KMS-11 (cell line): ENCODE measurements around the gene SORCS1.

ENCODE experiments used
- H2AFZ ChIP-seq: fragments of 200-600 bp; sonication (generic); 2 replicates; pipeline ENCODE4 v1.6.1; 2016; ENCODE audit warnings: antibody characterized with exemption, mixed run types, low read depth
- H3K27ac ChIP-seq: fragments of 200-600 bp; sonication (generic); 2 replicates; pipeline ENCODE4 v1.6.1; 2016; ENCODE audit warnings: mild to moderate bottlenecking, mixed run types
- H3K27me3 ChIP-seq: fragments of 200-600 bp; sonication (generic); 2 replicates; pipeline ENCODE4 v1.6.1; 2017; ENCODE audit warnings: mild to moderate bottlenecking, low read depth, mixed run types, moderate library complexity; ENCODE audit not compliant: insufficient read depth
- H3K36me3 ChIP-seq: fragments of 200-600 bp; sonication (generic); 2 replicates; pipeline ENCODE4 v1.6.1; 2017; ENCODE audit warnings: mild to moderate bottlenecking, mixed run types; ENCODE audit not compliant: insufficient read depth
- H3K4me1 ChIP-seq: fragments of 200-600 bp; sonication (generic); 2 replicates; pipeline ENCODE4 v1.6.1; 2016; ENCODE audit warnings: mild to moderate bottlenecking, low read depth, mixed run types; ENCODE audit not compliant: poor library complexity, severe bottlenecking
- H3K4me2 ChIP-seq: fragments of 200-600 bp; sonication (generic); 2 replicates; pipeline ENCODE4 v1.7.0; 2016; ENCODE audit warnings: mild to moderate bottlenecking, mixed run types
- H3K4me3 ChIP-seq: fragments of 200-600 bp; sonication (generic); IDR thresholded peaks from 2 replicates; pipeline ENCODE4 v1.6.1; 2017; ENCODE audit warnings: low read depth, low read length, mixed read lengths; ENCODE audit not compliant: insufficient read depth
- H3K79me2 ChIP-seq: fragments of 200-600 bp; sonication (generic); 2 replicates; pipeline ENCODE4 v1.6.1; 2016; ENCODE audit warnings: low read depth, mixed run types; ENCODE audit not compliant: insufficient read depth
- H3K9ac ChIP-seq: fragments of 200-600 bp; sonication (generic); 2 replicates; pipeline ENCODE4 v1.6.1; 2016; ENCODE audit warnings: mild to moderate bottlenecking, mixed run types
- H4K20me1 ChIP-seq: fragments of 200-600 bp; sonication (generic); 2 replicates; pipeline ENCODE4 v1.6.1; 2016; ENCODE audit warnings: mild to moderate bottlenecking, mixed run types; ENCODE audit not compliant: insufficient read depth
- TF ChIP-seq, protein P1 (sequence below): fragments of 200-600 bp; sonication (generic); conservative IDR thresholded peaks from 2 replicates; pipeline ENCODE4 v1.6.1; 2017; ENCODE audit warnings: low read depth, mild to moderate bottlenecking, antibody characterized with exemption, low read length, moderate library complexity, mixed read lengths

Gene SORCS1

DNA sequence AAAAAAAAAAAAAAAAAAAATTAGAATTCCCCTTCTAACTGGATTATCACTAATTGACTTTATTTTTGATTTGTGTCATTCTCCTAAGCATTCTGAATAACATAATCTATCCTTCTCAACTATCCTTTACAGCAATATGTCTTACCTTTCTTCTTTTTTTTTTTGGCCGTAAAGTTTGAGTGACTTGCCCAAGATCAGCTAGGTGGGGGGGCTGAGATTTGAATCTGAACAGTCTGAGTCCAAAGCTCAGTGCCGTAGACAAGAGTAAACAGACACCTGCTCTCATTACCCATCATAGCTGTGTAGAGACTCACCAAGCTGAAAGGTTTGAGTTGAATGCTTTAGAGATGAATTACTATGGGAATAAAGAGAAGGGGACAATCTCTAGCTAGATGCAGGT lies 192.1 kb downstream of the SORCS1 start:
- TF ChIP-seq, protein P1, sequence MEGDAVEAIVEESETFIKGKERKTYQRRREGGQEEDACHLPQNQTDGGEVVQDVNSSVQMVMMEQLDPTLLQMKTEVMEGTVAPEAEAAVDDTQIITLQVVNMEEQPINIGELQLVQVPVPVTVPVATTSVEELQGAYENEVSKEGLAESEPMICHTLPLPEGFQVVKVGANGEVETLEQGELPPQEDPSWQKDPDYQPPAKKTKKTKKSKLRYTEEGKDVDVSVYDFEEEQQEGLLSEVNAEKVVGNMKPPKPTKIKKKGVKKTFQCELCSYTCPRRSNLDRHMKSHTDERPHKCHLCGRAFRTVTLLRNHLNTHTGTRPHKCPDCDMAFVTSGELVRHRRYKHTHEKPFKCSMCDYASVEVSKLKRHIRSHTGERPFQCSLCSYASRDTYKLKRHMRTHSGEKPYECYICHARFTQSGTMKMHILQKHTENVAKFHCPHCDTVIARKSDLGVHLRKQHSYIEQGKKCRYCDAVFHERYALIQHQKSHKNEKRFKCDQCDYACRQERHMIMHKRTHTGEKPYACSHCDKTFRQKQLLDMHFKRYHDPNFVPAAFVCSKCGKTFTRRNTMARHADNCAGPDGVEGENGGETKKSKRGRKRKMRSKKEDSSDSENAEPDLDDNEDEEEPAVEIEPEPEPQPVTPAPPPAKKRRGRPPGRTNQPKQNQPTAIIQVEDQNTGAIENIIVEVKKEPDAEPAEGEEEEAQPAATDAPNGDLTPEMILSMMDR = no peak
- H3K27ac ChIP-seq = no peak overlapping the region

DNA sequence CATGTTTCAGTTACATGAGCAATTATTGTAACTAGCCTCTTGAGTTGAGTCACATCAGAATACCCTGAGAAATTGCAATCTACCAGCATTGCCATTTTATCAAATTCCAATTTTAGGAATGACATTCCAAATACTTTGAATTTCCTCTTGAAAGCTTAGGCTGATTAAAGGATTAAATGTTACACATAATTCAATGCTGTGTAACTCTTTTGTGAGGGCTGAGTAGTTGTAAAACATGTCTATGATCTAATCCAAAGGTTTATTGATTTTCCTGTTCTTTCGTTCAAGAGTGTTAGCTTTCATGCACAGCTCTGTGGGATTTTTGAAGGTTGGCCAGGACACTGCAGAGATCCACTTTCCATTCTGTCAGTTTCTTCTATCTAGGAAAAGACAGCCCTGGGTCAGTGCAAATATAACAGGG lies 193.1 kb downstream of the SORCS1 start:
- Histone ChIP-seq H3K27me3 (no peaks in the 10 kb centered on the region), H2AFZ (no peak overlapping the region), H3K9ac (no peak overlapping the region), H3K36me3 (no peaks in the 10 kb centered on the region), H3K4me1 (peaks cover 14% of the 10 kb centered on the region), H3K4me3 (no peak overlapping the region), H3K4me2 (no peak overlapping the region), H3K27ac (no peak overlapping the region), H3K79me2 (no peaks in the 10 kb centered on the region), H4K20me1 (no peaks in the 10 kb centered on the region)
- TF ChIP-seq, protein P1 = no peak

More for the DNA sequence above, 192.1 kb downstream of the SORCS1 start:
- Histone ChIP-seq H3K4me2 (no peak overlapping the region), H3K4me3 (no peak overlapping the region), H3K4me1 (peaks cover 14% of the 10 kb centered on the region), H3K36me3 (no peaks in the 10 kb centered on the region), H3K79me2 (no peaks in the 10 kb centered on the region), H2AFZ (no peak overlapping the region), H4K20me1 (no peaks in the 10 kb centered on the region), H3K27me3 (no peaks in the 10 kb centered on the region), H3K9ac (no peak overlapping the region)

- Histone ChIP-seq H3K79me2 (no peaks in the 10 kb centered on the region), H3K4me3 (no peak overlapping the region), H3K4me2 (no peak overlapping the region), H2AFZ (no peak overlapping the region), H4K20me1 (no peaks in the 10 kb centered on the region), H3K27me3 (no peaks in the 10 kb centered on the region), H3K27ac (no peak overlapping the region), H3K4me1 (no peaks in the 10 kb centered on the region), H3K9ac (no peak overlapping the region), H3K36me3 (no peaks in the 10 kb centered on the region)
- TF ChIP-seq, protein P1 = no peak
Measured at GRCh38 chr10:106967452-106967851, 197.1 kb downstream of the SORCS1 start.

- Histone ChIP-seq H3K4me2 (no peak overlapping the region), H4K20me1 (no peaks in the 10 kb centered on the region), H2AFZ (no peak overlapping the region), H3K4me1 (no peaks in the 10 kb centered on the region), H3K36me3 (no peaks in the 10 kb centered on the region), H3K4me3 (no peak overlapping the region), H3K27ac (no peak overlapping the region), H3K79me2 (no peaks in the 10 kb centered on the region), H3K27me3 (no peaks in the 10 kb centered on the region), H3K9ac (no peak overlapping the region)
- TF ChIP-seq, protein P1 = no peak
Measured at GRCh38 chr10:106960812-106961211, 203.7 kb downstream of the SORCS1 start.
